ENCODE results near the gene AP2M1. TPM values are rescaled to one million over a fixed set of nuclear protein-coding genes. Genes with fewer than 3 reads are reported as not detected.

AP2M1 gene
- total and polyA plus RNA-seq, 10 of the 15 experiments (the other 5 are each of a cell fraction or from before 2014, with no cell fraction given): 65.6 to 356 (median 161) TPM

GRCh38 chr3:184144505-184144904 is 30.1 kb upstream of the AP2M1 start (continued):
- TF ChIP-seq, protein P1, sequence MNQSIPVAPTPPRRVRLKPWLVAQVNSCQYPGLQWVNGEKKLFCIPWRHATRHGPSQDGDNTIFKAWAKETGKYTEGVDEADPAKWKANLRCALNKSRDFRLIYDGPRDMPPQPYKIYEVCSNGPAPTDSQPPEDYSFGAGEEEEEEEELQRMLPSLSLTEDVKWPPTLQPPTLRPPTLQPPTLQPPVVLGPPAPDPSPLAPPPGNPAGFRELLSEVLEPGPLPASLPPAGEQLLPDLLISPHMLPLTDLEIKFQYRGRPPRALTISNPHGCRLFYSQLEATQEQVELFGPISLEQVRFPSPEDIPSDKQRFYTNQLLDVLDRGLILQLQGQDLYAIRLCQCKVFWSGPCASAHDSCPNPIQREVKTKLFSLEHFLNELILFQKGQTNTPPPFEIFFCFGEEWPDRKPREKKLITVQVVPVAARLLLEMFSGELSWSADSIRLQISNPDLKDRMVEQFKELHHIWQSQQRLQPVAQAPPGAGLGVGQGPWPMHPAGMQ (IDR thresholded peaks at IDR 0.05; ENCODE audit: borderline replicate concordance): no peak
- TF ChIP-seq IKZF1 (conservative IDR thresholded peaks at IDR 0.05) (no peak), ZBTB33 (IDR thresholded peaks at IDR 0.05) (no peak), NFXL1 (IDR thresholded peaks at IDR 0.05; ENCODE audit: borderline replicate concordance) (no peak)

DNA sequence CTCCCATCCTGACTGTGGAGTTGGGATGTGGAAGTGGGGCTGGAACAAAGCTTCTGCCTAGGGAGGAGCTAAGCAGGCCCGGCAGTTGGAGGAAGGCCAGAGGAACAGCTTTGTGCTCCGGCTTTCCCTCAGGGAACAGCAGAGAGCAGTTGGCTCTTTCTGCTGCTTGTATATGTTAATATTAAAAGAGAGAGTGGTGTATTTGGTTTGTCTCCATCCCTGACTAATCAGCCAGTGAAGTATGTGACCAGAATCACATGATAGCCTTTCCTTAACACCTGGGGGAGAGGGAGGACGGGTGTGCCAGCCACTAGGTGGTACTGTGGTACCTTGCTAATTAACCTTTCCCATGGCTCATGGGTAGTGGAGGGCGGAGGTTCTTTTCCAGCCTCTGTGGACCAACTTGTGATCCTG is 29.5 kb upstream of the AP2M1 start:
- CTCF ChIA-PET: interaction anchor here (0.6 to 2.0 kb wide), 8 partner anchors 11 to 743 kb away, joined by 3 to 8 read pairs (median 4); partner anchors contain the start of genes ABCC5, EEF1AKMT4 and EIF2B5
- no peak for DNase-seq (ENCODE audit: low read depth, low spot score)
- SMC1A ChIA-PET (ENCODE audit: uncharacterized antibody, unreplicated experiment): interaction anchor here (0.8 to 1.5 kb wide), 5 partner anchors 8 to 250 kb away, joined by 3 to 4 read pairs (median 3); partner anchors contain the start of gene ABCF3

More for the DNA sequence above, 29.5 kb upstream of the AP2M1 start:
- WGBS (ENCODE audit: insufficient coverage, insufficient replicate concordance, low lambda C conversion rate, missing lambda C conversion rate): 63% methylated on average over 4 of the region's 4 CpGs
- H3K4me2 ChIP-seq (ENCODE audit: control insufficient read depth, insufficient read depth): no peak overlapping the region
- no peak overlapping the region for H3K4me3 ChIP-seq
- POLR2A ChIA-PET: no interaction called here
- no peak overlapping the region for H3K9ac ChIP-seq (ENCODE audit: control insufficient read depth, insufficient read depth, low read length)
- no peak overlapping the region for H2AFZ ChIP-seq (ENCODE audit: control insufficient read depth, low read depth, low read length)
- no peak for FAIRE-seq
- TF ChIP-seq CHD4 (IDR thresholded peaks at IDR 0.05) (no peak), JUNB (IDR thresholded peaks at IDR 0.05) (no peak), RAD21 (IDR thresholded peaks at IDR 0.05; ENCODE audit: insufficient read depth, low read depth, low read length) (peak; percentile 40; the same call in 1 of the 2 replicates), CTCF (IDR thresholded peaks at IDR 0.05 in 2 of 3, conservative IDR thresholded peaks at IDR 0.05 in 1 of 3; ENCODE audit: control insufficient read depth in 2 of 3, extremely low read depth in 1 of 3, insufficient read depth in 1 of 3, low read depth in 3 of 3, low read length in 3 of 3) (peak; percentile 35 to 56 (median 39); a peak in 4 of 6 replicates)
- BruUV-seq (replicated peaks): no TSS peak
- RAD21 ChIA-PET (ENCODE audit: unreplicated experiment): interaction anchor here (0.6 to 1.6 kb wide), 3 partner anchors 29 to 83 kb away, joined by 3 to 5 read pairs (median 3); no protein-coding TSS in a partner anchor
- in situ Hi-C loops (cut with MboI) (no loop called here), intact Hi-C loops (cut with micrococcal nuclease; ENCODE audit: unreplicated experiment) (no loop called here)
- H3K79me2 ChIP-seq (ENCODE audit: control insufficient read depth, insufficient read depth, low read length): no peaks in the 10 kb centered on the region
- no peaks in the 10 kb centered on the region for H4K20me1 ChIP-seq (ENCODE audit: control insufficient read depth, insufficient read depth)
- H3K27me3 ChIP-seq (replicated peaks in 1 of 2; ENCODE audit: control insufficient read depth in 2 of 2, insufficient read depth in 2 of 2, low read length in 1 of 2): no peaks in the 10 kb centered on the region
- no peaks in the 10 kb centered on the region for H3K9me3 ChIP-seq (replicated peaks; ENCODE audit: control insufficient read depth, insufficient read depth, low read length)
- H3K36me3 ChIP-seq (ENCODE audit: control insufficient read depth in 2 of 2, insufficient read depth in 2 of 2, low read length in 1 of 2): peaks cover 27 to 34% of the 10 kb centered on the region in 2 experiments
- ATAC-seq: peak; percentile 66
- H3K27ac ChIP-seq (ENCODE audit: control insufficient read depth, insufficient read depth): no peak overlapping the region
- H3K4me1 ChIP-seq (ENCODE audit: control insufficient read depth, insufficient read depth, low read length): no peaks in the 10 kb centered on the region; the same call in 1 of the 2 replicates

Data from GM12878 (cell line).